H1 (cell line): ENCODE data around the gene ST3GAL2. TPM values are rescaled to one million over a fixed set of nuclear protein-coding genes. Genes with fewer than 3 reads are reported as not detected.

Source experiments
- CHD2 ChIP-seq: IDR thresholded peaks from 2 replicates; pipeline ENCODE4 v1.6.1; 2012; ENCODE audit warnings: low read length, improper control_type of control experiment
- CTBP2 ChIP-seq: IDR thresholded peaks from 2 replicates; pipeline ENCODE4 v1.7.0; 2011; ENCODE audit warnings: borderline replicate concordance, mild to moderate bottlenecking, moderate library complexity, mixed read lengths, low read length; ENCODE audit not compliant: insufficient read depth, insufficient read length
- HDAC2 ChIP-seq, 2 experiments: fragments of 300-600 bp in 1 of 2; sonication (generic) in 1 of 2; IDR thresholded peaks; 2 replicates each; pipeline ENCODE4 v1.6.1; 2011 to 2012; ENCODE audit warnings: low read depth in 2 of 2, low read length in 2 of 2, mild to moderate bottlenecking in 2 of 2, moderate library complexity in 2 of 2, borderline replicate concordance in 1 of 2, inconsistent platforms in 1 of 2
- POU5F1 ChIP-seq: IDR thresholded peaks from 2 replicates; pipeline ENCODE4 v1.6.1; 2011; ENCODE audit warnings: low read depth, mild to moderate bottlenecking, low read length, moderate library complexity
- SP2 ChIP-seq: IDR thresholded peaks from 2 replicates; pipeline ENCODE4 v1.6.1; 2012; ENCODE audit warnings: mild to moderate bottlenecking, low read length, inconsistent platforms
- SP4 ChIP-seq: IDR thresholded peaks from 2 replicates; pipeline ENCODE4 v1.6.1; 2012; ENCODE audit warnings: low read length, inconsistent platforms
- TBP ChIP-seq: IDR thresholded peaks from 2 replicates; pipeline ENCODE4 v1.6.1; 2011; ENCODE audit warnings: low read depth, low read length, improper control_type of control experiment
- polyA plus RNA-seq, 7 experiments: library from polyadenylated mRNA; depleted of rRNA in 3 of 7; stranded (reverse) in 5 of 7; unstranded in 2 of 7; fragments of >200 nt in 5 of 7; fragments of 200-250 nt in 2 of 7; gene quantifications; 1 replicate in 5 of 7; 2 replicates in 1 of 7; 4 replicates in 1 of 7; pipeline versions ENCODE4 v1.2.1 to v1.2.3, GENCODE V29; 2011 to 2013; ENCODE audit warnings: missing spikeins in 2 of 7, mixed read lengths in 2 of 7
- total RNA-seq: library from RNA; stranded (reverse); fragmentation: NEBNext Ultra II Directional; extraction: Animal tissue kit (Norgen Biotek cat#: 25700); gene quantifications from 2 replicates; pipeline ENCODE4 v1.2.1, GENCODE V29; 2021
- TF ChIP-seq, protein P1 (sequence below): IDR thresholded peaks from 2 replicates; pipeline ENCODE4 v1.6.1; 2012; ENCODE audit warnings: low read length, inconsistent platforms

Gene ST3GAL2
- total and polyA plus RNA-seq, 2 of the 8 experiments (the other 6 are each of a cell fraction or from before 2014, with no cell fraction given), result 14.4 to 39.7 TPM

DNA sequence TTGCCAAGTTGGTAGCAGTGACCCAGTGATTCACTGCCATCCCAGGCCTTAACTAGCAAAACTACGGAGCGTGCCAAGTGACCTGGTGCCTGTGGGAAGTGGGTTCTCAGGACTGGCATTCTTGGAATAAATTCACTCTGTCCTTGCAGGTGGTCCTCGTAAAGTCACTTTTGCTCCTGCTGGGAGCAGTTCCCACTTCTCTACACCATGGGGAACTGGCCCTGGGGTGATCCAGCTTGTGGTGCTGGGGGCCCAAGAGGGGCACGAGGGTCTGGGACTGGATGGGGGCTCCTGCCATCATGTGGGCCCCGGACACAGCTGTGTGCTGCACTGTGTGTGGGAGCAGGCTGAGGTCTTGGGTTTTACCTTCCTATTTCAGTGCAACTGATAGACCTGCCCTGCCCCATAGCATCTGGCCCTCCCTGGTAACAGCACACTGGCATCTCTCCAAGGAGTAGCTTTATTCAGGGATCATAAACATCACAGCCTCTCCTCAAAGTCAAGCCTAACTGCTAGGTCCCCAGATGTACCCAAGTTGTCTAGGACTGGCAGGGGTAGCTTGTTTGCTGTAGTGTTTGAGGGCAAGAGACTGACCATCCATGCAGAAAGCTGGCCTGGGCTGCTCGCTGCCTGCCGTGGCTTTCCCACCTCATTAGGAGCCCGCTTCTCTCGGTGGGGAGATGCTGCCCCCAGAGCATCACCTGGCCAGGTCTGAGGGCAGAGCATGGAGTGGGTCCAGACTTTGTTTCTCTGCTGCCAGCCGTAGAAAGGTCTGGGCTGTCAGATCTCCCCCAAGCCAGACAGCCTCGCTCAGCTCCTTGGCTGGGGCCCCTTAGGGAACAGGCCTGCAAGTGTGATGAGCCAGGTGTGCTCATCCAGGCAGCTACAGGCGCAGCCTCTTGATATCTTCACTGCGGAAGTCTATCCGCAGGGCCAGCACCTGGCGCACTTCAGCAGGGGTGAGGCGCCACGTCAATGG lies 41.5 kb upstream of the ST3GAL2 start (continued):
- TF ChIP-seq TBP, result no peak
- TF ChIP-seq CTBP2, result no peak
- TF ChIP-seq SP2, result no peak
- TF ChIP-seq, protein P1, sequence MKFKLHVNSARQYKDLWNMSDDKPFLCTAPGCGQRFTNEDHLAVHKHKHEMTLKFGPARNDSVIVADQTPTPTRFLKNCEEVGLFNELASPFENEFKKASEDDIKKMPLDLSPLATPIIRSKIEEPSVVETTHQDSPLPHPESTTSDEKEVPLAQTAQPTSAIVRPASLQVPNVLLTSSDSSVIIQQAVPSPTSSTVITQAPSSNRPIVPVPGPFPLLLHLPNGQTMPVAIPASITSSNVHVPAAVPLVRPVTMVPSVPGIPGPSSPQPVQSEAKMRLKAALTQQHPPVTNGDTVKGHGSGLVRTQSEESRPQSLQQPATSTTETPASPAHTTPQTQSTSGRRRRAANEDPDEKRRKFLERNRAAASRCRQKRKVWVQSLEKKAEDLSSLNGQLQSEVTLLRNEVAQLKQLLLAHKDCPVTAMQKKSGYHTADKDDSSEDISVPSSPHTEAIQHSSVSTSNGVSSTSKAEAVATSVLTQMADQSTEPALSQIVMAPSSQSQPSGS, result no peak
- TF ChIP-seq SP4, result no peak
- TF ChIP-seq POU5F1, result no peak
- no peak for TF ChIP-seq CHD2
- no peak for TF ChIP-seq HDAC2 (IDR thresholded peaks at IDR 0.05; ENCODE audit: borderline replicate concordance in 1 of 2, low read depth in 2 of 2, low read length in 2 of 2)
